ENCODE data around the gene TBC1D2.
A peak's percentile ranks its signal among the peaks of the same experiment; 100 is the strongest.

The TBC1D2 gene, protein sequence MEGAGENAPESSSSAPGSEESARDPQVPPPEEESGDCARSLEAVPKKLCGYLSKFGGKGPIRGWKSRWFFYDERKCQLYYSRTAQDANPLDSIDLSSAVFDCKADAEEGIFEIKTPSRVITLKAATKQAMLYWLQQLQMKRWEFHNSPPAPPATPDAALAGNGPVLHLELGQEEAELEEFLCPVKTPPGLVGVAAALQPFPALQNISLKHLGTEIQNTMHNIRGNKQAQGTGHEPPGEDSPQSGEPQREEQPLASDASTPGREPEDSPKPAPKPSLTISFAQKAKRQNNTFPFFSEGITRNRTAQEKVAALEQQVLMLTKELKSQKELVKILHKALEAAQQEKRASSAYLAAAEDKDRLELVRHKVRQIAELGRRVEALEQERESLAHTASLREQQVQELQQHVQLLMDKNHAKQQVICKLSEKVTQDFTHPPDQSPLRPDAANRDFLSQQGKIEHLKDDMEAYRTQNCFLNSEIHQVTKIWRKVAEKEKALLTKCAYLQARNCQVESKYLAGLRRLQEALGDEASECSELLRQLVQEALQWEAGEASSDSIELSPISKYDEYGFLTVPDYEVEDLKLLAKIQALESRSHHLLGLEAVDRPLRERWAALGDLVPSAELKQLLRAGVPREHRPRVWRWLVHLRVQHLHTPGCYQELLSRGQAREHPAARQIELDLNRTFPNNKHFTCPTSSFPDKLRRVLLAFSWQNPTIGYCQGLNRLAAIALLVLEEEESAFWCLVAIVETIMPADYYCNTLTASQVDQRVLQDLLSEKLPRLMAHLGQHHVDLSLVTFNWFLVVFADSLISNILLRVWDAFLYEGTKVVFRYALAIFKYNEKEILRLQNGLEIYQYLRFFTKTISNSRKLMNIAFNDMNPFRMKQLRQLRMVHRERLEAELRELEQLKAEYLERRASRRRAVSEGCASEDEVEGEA

DNA sequence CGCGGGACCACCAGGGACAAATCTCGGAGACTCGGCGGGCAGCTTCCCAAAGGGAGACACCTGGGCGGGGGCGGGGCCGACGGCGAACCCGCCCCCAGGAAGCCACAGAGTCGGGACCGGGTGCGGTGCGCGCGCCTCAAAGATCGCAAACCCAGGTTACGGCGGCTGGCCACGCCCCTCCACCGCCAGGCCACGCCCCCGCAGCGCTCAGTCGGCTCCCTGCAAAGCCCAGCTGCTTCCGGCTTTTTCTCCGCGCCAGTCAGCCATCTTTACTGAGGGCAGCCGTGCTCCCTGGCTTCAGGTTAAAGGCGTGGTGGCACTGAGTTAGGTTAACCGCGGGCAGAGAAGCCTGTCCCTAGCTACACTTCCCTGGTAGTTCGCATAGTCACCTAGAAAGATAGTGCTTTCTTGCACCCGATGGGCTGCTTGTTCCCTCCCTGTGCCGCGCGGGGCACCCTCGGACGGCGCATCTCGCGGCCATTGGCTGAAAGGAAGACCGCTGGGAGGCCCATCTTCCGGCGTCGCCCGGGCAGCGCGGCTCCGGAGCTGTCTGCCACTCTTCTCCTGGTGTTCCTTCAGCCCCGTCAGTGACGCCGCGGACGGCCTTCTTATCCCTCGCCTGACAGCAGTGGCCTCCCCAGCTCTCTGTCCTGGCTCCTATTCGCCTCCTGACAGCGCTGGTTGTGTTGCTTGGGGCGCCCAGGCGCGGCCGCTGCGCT, at the start of gene TBC1D2:
TSS of gene TBC1D2 (minus strand) at position 72 of the 719 bp plus-strand sequence. CDS start 108 bp downstream, outside the sequence.
- no peaks in the 10 kb centered on the region for H3K4me1 ChIP-seq (ENCODE audit: control insufficient read depth, insufficient read depth, low read length)

GRCh38 chr9:98304381-98304780, 48.9 kb upstream of the TBC1D2 start:
- Histone ChIP-seq H3K36me3 (ENCODE audit: control insufficient read depth, insufficient read depth, low read length) (no peaks in the 10 kb centered on the region), H3K9ac (ENCODE audit: low read depth, low read length) (no peak overlapping the region), H3K27me3 (ENCODE audit: control insufficient read depth, insufficient read depth, low read length) (no peaks in the 10 kb centered on the region), H3K9me3 (ENCODE audit: control insufficient read depth, insufficient read depth, low read length) (no peaks in the 10 kb centered on the region), H3K4me1 (ENCODE audit: control insufficient read depth, insufficient read depth, low read length) (no peaks in the 10 kb centered on the region), H3K4me3 (ENCODE audit: low read depth, low read length) (no peak overlapping the region)

More for the DNA sequence above, at the start of gene TBC1D2:
- H3K9me3 ChIP-seq (ENCODE audit: control insufficient read depth, insufficient read depth, low read length) = no peaks in the 10 kb centered on the region
- H3K9ac ChIP-seq (ENCODE audit: low read depth, low read length) = peak within 1 kb of the TSS; percentile 92
- peak within 1 kb of the TSS; percentile 90 for H3K4me3 ChIP-seq (ENCODE audit: low read depth, low read length)
- H3K36me3 ChIP-seq (ENCODE audit: control insufficient read depth, insufficient read depth, low read length) = no peaks in the 10 kb centered on the region
- no peaks in the 10 kb centered on the region for H3K27me3 ChIP-seq (ENCODE audit: control insufficient read depth, insufficient read depth, low read length)

- Histone ChIP-seq H3K4me3 (ENCODE audit: low read depth, low read length) (no peak overlapping the region), H3K4me1 (ENCODE audit: control insufficient read depth, insufficient read depth, low read length) (no peaks in the 10 kb centered on the region), H3K27me3 (ENCODE audit: control insufficient read depth, insufficient read depth, low read length) (no peaks in the 10 kb centered on the region), H3K9me3 (ENCODE audit: control insufficient read depth, insufficient read depth, low read length) (no peaks in the 10 kb centered on the region), H3K9ac (ENCODE audit: low read depth, low read length) (no peak overlapping the region), H3K36me3 (ENCODE audit: control insufficient read depth, insufficient read depth, low read length) (no peaks in the 10 kb centered on the region)
Measured at GRCh38 chr9:98303633-98304125, 48.2 kb upstream of the TBC1D2 start.

- Histone ChIP-seq H3K27me3 (ENCODE audit: control insufficient read depth, insufficient read depth, low read length) (no peaks in the 10 kb centered on the region), H3K4me1 (ENCODE audit: control insufficient read depth, insufficient read depth, low read length) (no peaks in the 10 kb centered on the region), H3K4me3 (ENCODE audit: low read depth, low read length) (no peak overlapping the region), H3K9me3 (ENCODE audit: control insufficient read depth, insufficient read depth, low read length) (no peaks in the 10 kb centered on the region), H3K36me3 (ENCODE audit: control insufficient read depth, insufficient read depth, low read length) (no peaks in the 10 kb centered on the region), H3K9ac (ENCODE audit: low read depth, low read length) (no peak overlapping the region)
Measured at GRCh38 chr9:98302938-98303632, 47.6 kb upstream of the TBC1D2 start.

- H3K4me3 ChIP-seq (ENCODE audit: low read depth, low read length) = no peak overlapping the region
- no peaks in the 10 kb centered on the region for H3K36me3 ChIP-seq (ENCODE audit: control insufficient read depth, insufficient read depth, low read length)
- no peak overlapping the region for H3K9ac ChIP-seq (ENCODE audit: low read depth, low read length)
- no peaks in the 10 kb centered on the region for H3K27me3 ChIP-seq (ENCODE audit: control insufficient read depth, insufficient read depth, low read length)
- no peaks in the 10 kb centered on the region for H3K4me1 ChIP-seq (ENCODE audit: control insufficient read depth, insufficient read depth, low read length)
- H3K9me3 ChIP-seq (ENCODE audit: control insufficient read depth, insufficient read depth, low read length) = no peaks in the 10 kb centered on the region
Measured at GRCh38 chr9:98302150-98302549, 46.7 kb upstream of the TBC1D2 start.

GRCh38 chr9:98300611-98301010, 45.2 kb upstream of the TBC1D2 start:
- Histone ChIP-seq H3K4me3 (ENCODE audit: low read depth, low read length) (no peak overlapping the region), H3K27me3 (ENCODE audit: control insufficient read depth, insufficient read depth, low read length) (no peaks in the 10 kb centered on the region), H3K36me3 (ENCODE audit: control insufficient read depth, insufficient read depth, low read length) (no peaks in the 10 kb centered on the region), H3K9ac (ENCODE audit: low read depth, low read length) (no peak overlapping the region), H3K4me1 (ENCODE audit: control insufficient read depth, insufficient read depth, low read length) (no peaks in the 10 kb centered on the region), H3K9me3 (ENCODE audit: control insufficient read depth, insufficient read depth, low read length) (no peaks in the 10 kb centered on the region)

DNA sequence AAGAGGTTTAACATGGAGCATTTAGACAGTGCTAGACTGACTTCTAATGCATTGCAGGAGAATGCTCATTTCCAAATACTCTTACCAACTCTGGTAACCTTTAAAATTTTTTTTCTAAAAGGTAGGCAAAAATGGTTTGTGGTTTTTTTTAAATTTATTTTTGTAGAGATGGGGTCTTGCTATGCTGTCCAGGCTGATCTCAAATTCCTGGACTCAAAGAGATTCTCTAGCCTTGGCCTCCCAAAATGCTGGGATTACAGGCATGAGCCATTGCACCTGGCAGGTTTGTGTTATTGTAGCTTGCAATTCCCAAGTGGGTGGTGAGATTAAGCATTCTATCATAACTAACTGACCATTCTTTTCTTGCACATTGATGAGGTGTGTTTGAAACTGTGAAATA, 43.0 kb upstream of the TBC1D2 start:
- H3K27me3 ChIP-seq (ENCODE audit: control insufficient read depth, insufficient read depth, low read length) = no peaks in the 10 kb centered on the region
- H3K9me3 ChIP-seq (ENCODE audit: control insufficient read depth, insufficient read depth, low read length) = no peaks in the 10 kb centered on the region
- no peak overlapping the region for H3K9ac ChIP-seq (ENCODE audit: low read depth, low read length)
- no peaks in the 10 kb centered on the region for H3K4me1 ChIP-seq (ENCODE audit: control insufficient read depth, insufficient read depth, low read length)
- no peak overlapping the region for H3K4me3 ChIP-seq (ENCODE audit: low read depth, low read length)
- H3K36me3 ChIP-seq (ENCODE audit: control insufficient read depth, insufficient read depth, low read length) = no peaks in the 10 kb centered on the region

- Histone ChIP-seq H3K4me3 (ENCODE audit: low read depth, low read length) (no peak overlapping the region), H3K27me3 (ENCODE audit: control insufficient read depth, insufficient read depth, low read length) (no peaks in the 10 kb centered on the region), H3K36me3 (ENCODE audit: control insufficient read depth, insufficient read depth, low read length) (no peaks in the 10 kb centered on the region), H3K9me3 (ENCODE audit: control insufficient read depth, insufficient read depth, low read length) (no peaks in the 10 kb centered on the region), H3K4me1 (ENCODE audit: control insufficient read depth, insufficient read depth, low read length) (no peaks in the 10 kb centered on the region), H3K9ac (ENCODE audit: low read depth, low read length) (no peak overlapping the region)
Measured at GRCh38 chr9:98295824-98296223, 40.4 kb upstream of the TBC1D2 start.

GRCh38 chr9:98291820-98292219, 36.4 kb upstream of the TBC1D2 start:
- no peaks in the 10 kb centered on the region for H3K27me3 ChIP-seq (ENCODE audit: control insufficient read depth, insufficient read depth, low read length)
- H3K4me3 ChIP-seq (ENCODE audit: low read depth, low read length) = no peak overlapping the region
- no peaks in the 10 kb centered on the region for H3K9me3 ChIP-seq (ENCODE audit: control insufficient read depth, insufficient read depth, low read length)
- no peak overlapping the region for H3K9ac ChIP-seq (ENCODE audit: low read depth, low read length)
- H3K36me3 ChIP-seq (ENCODE audit: control insufficient read depth, insufficient read depth, low read length) = no peaks in the 10 kb centered on the region
- no peaks in the 10 kb centered on the region for H3K4me1 ChIP-seq (ENCODE audit: control insufficient read depth, insufficient read depth, low read length)

DNA sequence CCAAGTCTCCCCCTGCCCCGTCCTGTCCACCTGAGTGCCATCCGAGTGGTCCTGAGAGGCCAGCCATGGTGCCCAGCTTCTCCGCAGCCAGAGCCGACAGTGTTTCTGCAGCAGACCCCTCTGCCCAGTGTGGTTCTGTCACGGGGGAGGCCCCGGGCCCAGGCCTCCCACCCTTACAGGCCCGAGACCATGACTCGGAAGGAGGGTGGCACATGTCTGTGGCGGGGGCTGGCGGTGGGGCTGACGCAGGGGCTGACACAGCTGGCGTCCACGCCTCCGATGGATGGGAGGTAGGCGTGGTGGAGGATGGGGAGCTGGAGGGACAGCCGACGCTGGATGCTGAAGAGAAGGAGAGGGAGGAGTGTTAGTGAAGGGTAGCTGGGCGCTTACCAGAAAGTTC, 35.0 kb upstream of the TBC1D2 start:
- Histone ChIP-seq H3K9ac (ENCODE audit: low read depth, low read length) (no peak overlapping the region), H3K27me3 (ENCODE audit: control insufficient read depth, insufficient read depth, low read length) (no peaks in the 10 kb centered on the region), H3K36me3 (ENCODE audit: control insufficient read depth, insufficient read depth, low read length) (no peaks in the 10 kb centered on the region), H3K9me3 (ENCODE audit: control insufficient read depth, insufficient read depth, low read length) (no peaks in the 10 kb centered on the region), H3K4me3 (ENCODE audit: low read depth, low read length) (no peak overlapping the region), H3K4me1 (ENCODE audit: control insufficient read depth, insufficient read depth, low read length) (no peaks in the 10 kb centered on the region)
